HL-60 (cell line): ENCODE measurements around the gene PAPPA2.

ENCODE experiments used
- CTCF ChIP-seq: IDR thresholded peaks from one replicate; pipeline ENCODE4 v1.5.1; 2011; ENCODE audit warnings: low read length, control low read depth, inconsistent platforms; ENCODE audit not compliant: insufficient read depth
- GABPA ChIP-seq: IDR thresholded peaks from 2 replicates; pipeline ENCODE4 v1.6.1; 2012; ENCODE audit warnings: low read depth
- POLR2AphosphoS5 ChIP-seq: IDR thresholded peaks from 2 replicates; pipeline ENCODE4 v1.6.1; 2012; ENCODE audit warnings: low read depth
- REST ChIP-seq: IDR thresholded peaks from 2 replicates; pipeline ENCODE4 v1.6.1; 2012; ENCODE audit warnings: low read depth; ENCODE audit not compliant: insufficient replicate concordance

GRCh38 chr1:176894450-176894849 is 431.5 kb downstream of the PAPPA2 start:
- TF ChIP-seq CTCF (no peak), GABPA (no peak), REST (no peak), POLR2AphosphoS5 (no peak)
